ENCODE measurements around the gene GPAT2.
"Not testable (repeated sequence)": the region's sequence is repeated elsewhere in the genome, so short reads cannot be mapped to it uniquely, and the experiment has no call there.

GPAT2 gene

GRCh38 chr2:96064047-96064675 is 29.4 kb upstream of the GPAT2 start:
- DNase-seq = not testable (repeated sequence)

- DNase-seq = peak; percentile 65
These were observed 28.6 kb upstream of the GPAT2 start for GRCh38 chr2:96063116-96063899.

- not testable (repeated sequence) for DNase-seq
These were observed 27.8 kb upstream of the GPAT2 start for GRCh38 chr2:96062483-96062882.

GRCh38 chr2:96061901-96062300 is 27.2 kb upstream of the GPAT2 start:
- not testable (repeated sequence) for DNase-seq

GRCh38 chr2:96061197-96061817 is 26.6 kb upstream of the GPAT2 start:
- DNase-seq = not testable (repeated sequence)

GRCh38 chr2:96060325-96060724 is 25.6 kb upstream of the GPAT2 start:
- not testable (repeated sequence) for DNase-seq

GRCh38 chr2:96059443-96059842 is 24.7 kb upstream of the GPAT2 start:
- DNase-seq = not testable (repeated sequence)

GRCh38 chr2:96055830-96056229 is 21.1 kb upstream of the GPAT2 start:
- not testable (repeated sequence) for DNase-seq

GRCh38 chr2:96054537-96054936 is 19.8 kb upstream of the GPAT2 start:
- not testable (repeated sequence) for DNase-seq

- not testable (repeated sequence) for DNase-seq
These were observed 18.7 kb upstream of the GPAT2 start for GRCh38 chr2:96053385-96053784.

GRCh38 chr2:96052632-96053031 is 17.9 kb upstream of the GPAT2 start:
- not testable (repeated sequence) for DNase-seq

GRCh38 chr2:96049917-96050262 is 15.2 kb upstream of the GPAT2 start:
- not testable (repeated sequence) for DNase-seq

- peak; percentile 27 for DNase-seq
These were observed 14.6 kb upstream of the GPAT2 start for GRCh38 chr2:96049049-96049916.

- DNase-seq = not testable (repeated sequence)
These were observed 838 bp upstream of the GPAT2 start for GRCh38 chr2:96035554-96035953.

GRCh38 chr2:96033997-96034396 is 719 bp downstream of the GPAT2 start:
- DNase-seq = not testable (repeated sequence)

- not testable (repeated sequence) for DNase-seq
These were observed 6.9 kb downstream of the GPAT2 start for GRCh38 chr2:96027725-96028325.

- DNase-seq = not testable (repeated sequence)
These were observed 9.0 kb downstream of the GPAT2 start for GRCh38 chr2:96025755-96026154.

- peak; percentile 32 for DNase-seq
These were observed 9.6 kb downstream of the GPAT2 start for GRCh38 chr2:96025194-96025492.

- peak; percentile 47 for DNase-seq
These were observed 10.2 kb downstream of the GPAT2 start for GRCh38 chr2:96024336-96025193.

- DNase-seq = not testable (repeated sequence)
These were observed 11.0 kb downstream of the GPAT2 start for GRCh38 chr2:96023701-96024100.

- peak; percentile 94 for DNase-seq
These were observed 11.8 kb downstream of the GPAT2 start for GRCh38 chr2:96022701-96023447.

Data from islet precursor cell (in vitro differentiated cells).